NCI-H526 treated with DMSO at 0.1 percent for 48 hours (cell line): Measurements from ENCODE around the gene ENDOV.

Experiments
- DNase-seq: peaks from one replicate; lab custom pipeline; 2025; lab: John Stamatoyannopoulos, UW

Gene ENDOV

DNA sequence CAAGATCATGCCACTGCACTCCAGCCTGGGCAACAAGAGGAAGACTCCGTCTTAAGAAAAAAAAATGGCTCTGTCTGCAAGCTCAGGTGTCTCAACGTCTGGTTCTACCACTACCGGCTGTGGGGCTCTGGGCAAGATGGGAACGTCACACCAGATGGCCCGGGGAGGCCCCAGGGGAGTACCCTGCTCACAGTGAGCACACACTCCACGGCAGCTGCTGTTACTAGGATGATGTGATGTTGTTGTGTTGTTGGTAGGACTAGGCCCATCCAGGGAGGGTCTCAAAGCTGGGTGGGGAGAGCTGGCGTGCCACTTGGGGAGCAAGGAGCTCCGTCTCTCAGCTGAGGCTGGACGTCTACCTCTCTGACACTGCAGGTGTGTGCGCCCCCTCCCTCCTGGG is 70.9 kb downstream of the ENDOV start:
- no peak for DNase-seq

DNA sequence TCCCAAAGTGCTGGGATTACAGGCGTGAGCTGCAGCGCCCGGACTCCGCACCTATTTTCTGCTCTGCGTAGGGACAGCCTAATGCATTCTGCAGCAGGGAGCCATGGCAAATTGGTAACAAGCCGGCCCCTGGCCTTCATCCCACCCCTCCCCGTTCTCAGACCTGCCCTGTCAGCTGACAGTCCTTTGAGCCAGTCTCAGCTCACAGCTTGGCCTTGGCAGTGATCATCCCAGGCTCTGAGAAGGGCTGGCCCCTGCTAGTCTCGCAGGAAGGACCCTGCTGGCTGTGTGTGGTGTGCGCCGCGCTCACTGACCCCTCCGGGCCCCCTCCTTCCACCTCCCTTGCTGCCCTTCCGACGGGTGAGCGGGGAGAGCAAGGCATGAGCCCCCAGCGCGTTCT is 71.7 kb downstream of the ENDOV start:
- no peak for DNase-seq

DNA sequence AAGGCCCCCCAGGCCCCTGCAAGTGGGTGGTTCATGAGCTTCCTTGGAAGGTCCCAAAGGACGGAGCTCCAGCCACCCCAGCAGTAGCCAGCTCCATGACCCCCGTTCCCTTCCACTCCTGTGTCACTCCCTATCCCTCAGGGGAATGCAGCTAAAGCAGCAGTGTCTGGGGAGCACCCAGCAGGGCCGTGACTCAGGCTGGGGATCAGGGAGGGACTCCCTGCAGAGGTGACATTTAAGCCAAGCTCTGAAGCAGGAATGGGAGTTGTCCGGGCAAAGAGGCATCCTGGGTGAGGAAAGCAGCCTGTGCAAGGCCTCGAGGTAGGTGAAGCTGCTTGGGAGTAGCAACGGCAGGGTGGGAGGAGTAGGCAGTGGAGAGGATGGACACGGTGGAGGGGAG is 72.5 kb downstream of the ENDOV start:
- DNase-seq: no peak
